Neural progenitor cell (in vitro differentiated cells): ENCODE data around the gene MED26. TPM values are rescaled to one million over a fixed set of nuclear protein-coding genes. Genes with fewer than 3 reads are reported as not detected.
A peak's percentile ranks its signal among the peaks of the same experiment; 100 is the strongest.
"Not testable (repeated sequence)": the region's sequence is repeated elsewhere in the genome, so short reads cannot be mapped to it uniquely, and the experiment has no call there.

Experiments used
- DNase-seq: peaks from one replicate; pipeline ENCODE4 v3.0.0-alpha.2; 2016; ENCODE audit warnings: low spot score
- H2AFZ ChIP-seq: fragments of 200-600 bp; sonication (generic); replicated peaks from 2 replicates; pipeline ENCODE4 v1.6.1; 2016; ENCODE audit warnings: antibody characterized with exemption
- H3F3A ChIP-seq: fragments of 200-600 bp; sonication (generic); 2 replicates; pipeline ENCODE4 v1.6.1; 2016; ENCODE audit warnings: antibody characterized with exemption, low read depth
- H3K27ac ChIP-seq: fragments of 200-600 bp; sonication (generic); 2 replicates; pipeline ENCODE4 v1.5.1; 2016; ENCODE audit warnings: mild to moderate bottlenecking
- H3K27me3 ChIP-seq: fragments of 200-600 bp; sonication (generic); 2 replicates; pipeline ENCODE4 v1.6.1; 2016; ENCODE audit warnings: mild to moderate bottlenecking, moderate library complexity
- H3K36me3 ChIP-seq: fragments of 200-600 bp; sonication (generic); 2 replicates; pipeline ENCODE4 v1.5.1; 2016
- H3K4me1 ChIP-seq: fragments of 200-600 bp; sonication (generic); 2 replicates; pipeline ENCODE4 v1.6.1; 2016; ENCODE audit warnings: mixed run types
- H3K4me2 ChIP-seq: fragments of 200-600 bp; sonication (generic); 2 replicates; pipeline ENCODE4 v1.6.1; 2016
- H3K4me3 ChIP-seq: fragments of 200-600 bp; sonication (generic); 2 replicates; pipeline ENCODE4 v1.5.1; 2016
- H3K79me2 ChIP-seq: fragments of 200-600 bp; sonication (generic); 2 replicates; pipeline ENCODE4 v1.6.1; 2016; ENCODE audit warnings: low read depth
- H3K9ac ChIP-seq: fragments of 200-600 bp; sonication (generic); 2 replicates; pipeline ENCODE4 v1.6.1; 2016
- H3K9me3 ChIP-seq: fragments of 200-600 bp; sonication (generic); 2 replicates; pipeline ENCODE4 v1.5.1; 2016; ENCODE audit warnings: low read depth
- H4K20me1 ChIP-seq: fragments of 200-600 bp; sonication (generic); 2 replicates; pipeline ENCODE4 v1.6.1; 2016; ENCODE audit warnings: low read depth
- H3K27ac Mint-ChIP-seq: 3 replicates; pipeline ENCODE4 v1.8.0; 2021; ENCODE audit warnings: mixed read lengths
- H3K27me3 Mint-ChIP-seq: 2 replicates; pipeline ENCODE4 v1.8.0; 2022; ENCODE audit warnings: low read depth, mild to moderate bottlenecking, inconsistent platforms, moderate library complexity, mixed read lengths; ENCODE audit not compliant: insufficient read depth
- H3K36me3 Mint-ChIP-seq: 3 replicates; pipeline ENCODE4 v1.8.0; 2021; ENCODE audit warnings: mixed read lengths
- H3K4me1 Mint-ChIP-seq: 3 replicates; pipeline ENCODE4 v1.8.0; 2021; ENCODE audit warnings: mixed read lengths
- H3K4me3 Mint-ChIP-seq: 3 replicates; pipeline ENCODE4 v1.8.0; 2021; ENCODE audit warnings: mild to moderate bottlenecking, moderate library complexity, mixed read lengths
- H3K9me3 Mint-ChIP-seq: 3 replicates; pipeline ENCODE4 v1.8.0; 2020; ENCODE audit warnings: mixed read lengths
- CTCF ChIP-seq: fragments of 200-600 bp; sonication (generic); IDR thresholded peaks from 2 replicates; pipeline ENCODE4 v1.5.1; 2017; ENCODE audit warnings: antibody characterized with exemption, mild to moderate bottlenecking
- EZH2 ChIP-seq: fragments of 200-600 bp; sonication (generic); IDR thresholded peaks from 2 replicates; pipeline ENCODE4 v1.6.1; 2017; ENCODE audit warnings: antibody characterized with exemption, mild to moderate bottlenecking, moderate library complexity
- EZH2phosphoT487 ChIP-seq: fragments of 200-600 bp; sonication (generic); IDR thresholded peaks from 2 replicates; pipeline ENCODE4 v1.6.1; 2017; ENCODE audit warnings: antibody characterized with exemption
- total RNA-seq: library from RNA; depleted of rRNA; stranded (reverse); fragments of >200 nt; gene quantifications from 2 replicates; pipeline ENCODE4 v1.2.3, GENCODE V29; 2015; ENCODE audit warnings: low replicate concordance

Gene MED26
- total RNA-seq, 1 donor from 2014 or later, result 7.4 TPM

- no peaks in the 10 kb centered on the region for H3K9me3 ChIP-seq
- H3K4me2 ChIP-seq, result no peak overlapping the region
- H3K27me3 Mint-ChIP-seq, result no peaks in the 10 kb centered on the region
- no peak for DNase-seq
- no peaks in the 10 kb centered on the region for H3K4me1 ChIP-seq
- H3F3A ChIP-seq, result peaks cover 4% of the 10 kb centered on the region
- H3K27me3 ChIP-seq, result no peaks in the 10 kb centered on the region
- H3K36me3 Mint-ChIP-seq, result peaks cover 9% of the 10 kb centered on the region
- H2AFZ ChIP-seq, result no peak overlapping the region
- no peak overlapping the region for H3K4me3 ChIP-seq
- no peaks in the 10 kb centered on the region for H3K9me3 Mint-ChIP-seq
- H3K9ac ChIP-seq, result no peak overlapping the region
- H3K27ac ChIP-seq, result no peak overlapping the region
- H3K36me3 ChIP-seq, result no peaks in the 10 kb centered on the region
- peaks cover 5% of the 10 kb centered on the region for H3K4me1 Mint-ChIP-seq
- TF ChIP-seq EZH2phosphoT487 (no peak), EZH2 (no peak), CTCF (no peak)
- H3K4me3 Mint-ChIP-seq, result no peak overlapping the region
- H3K27ac Mint-ChIP-seq, result no peak overlapping the region
- peaks cover 10% of the 10 kb centered on the region for H3K79me2 ChIP-seq
- no peaks in the 10 kb centered on the region for H4K20me1 ChIP-seq
Observed at GRCh38 chr19:16548956-16549355, 79.0 kb downstream of the MED26 start.

- no peaks in the 10 kb centered on the region for H3K27me3 ChIP-seq
- no peak overlapping the region for H3K9ac ChIP-seq
- no peak for TF ChIP-seq EZH2phosphoT487
- TF ChIP-seq EZH2, result no peak
- TF ChIP-seq CTCF, result no peak
- peaks cover 10% of the 10 kb centered on the region for H3F3A ChIP-seq
- H2AFZ ChIP-seq, result no peak overlapping the region
- Mint-ChIP-seq H3K27me3 (peaks cover 5% of the 10 kb centered on the region), H3K36me3 (peaks cover 7% of the 10 kb centered on the region), H3K9me3 (no peaks in the 10 kb centered on the region), H3K4me1 (peaks cover 23% of the 10 kb centered on the region), H3K4me3 (peak overlapping the region; percentile 27), H3K27ac (peak overlapping the region; percentile 38)
- DNase-seq, result no peak
- H3K4me1 ChIP-seq, result no peaks in the 10 kb centered on the region
- H3K4me3 ChIP-seq, result no peak overlapping the region
- H3K79me2 ChIP-seq, result peaks cover 50% of the 10 kb centered on the region
- no peak overlapping the region for H3K4me2 ChIP-seq
- H3K36me3 ChIP-seq, result no peaks in the 10 kb centered on the region
- H3K9me3 ChIP-seq, result no peaks in the 10 kb centered on the region
- H3K27ac ChIP-seq, result no peak overlapping the region
- peaks cover 24% of the 10 kb centered on the region for H4K20me1 ChIP-seq
Observed at GRCh38 chr19:16544473-16545231, 83.4 kb downstream of the MED26 start.

- not testable (repeated sequence) for H3K27ac ChIP-seq, H3K27me3 Mint-ChIP-seq, H3K36me3 ChIP-seq, H3K27ac Mint-ChIP-seq, DNase-seq, H3K9me3 Mint-ChIP-seq, H3K9ac ChIP-seq, H3F3A ChIP-seq, H3K9me3 ChIP-seq, H2AFZ ChIP-seq, H3K27me3 ChIP-seq, H3K4me1 ChIP-seq
- peaks cover 28% of the 10 kb centered on the region for H4K20me1 ChIP-seq
- H3K79me2 ChIP-seq, result peaks cover 59% of the 10 kb centered on the region
- Mint-ChIP-seq H3K4me3 (peak overlapping the region; percentile 97), H3K4me1 (peaks cover 25% of the 10 kb centered on the region), H3K36me3 (peaks cover 13% of the 10 kb centered on the region)
- H3K4me2 ChIP-seq, result peak overlapping the region; percentile 87
- H3K4me3 ChIP-seq, result peak overlapping the region; percentile 98
Observed at GRCh38 chr19:16543734-16544133, 84.3 kb downstream of the MED26 start.

GRCh38 chr19:16542910-16543472 lies 85.0 kb downstream of the MED26 start:
- H3K36me3 ChIP-seq, result no peaks in the 10 kb centered on the region
- H3K9me3 ChIP-seq, result no peaks in the 10 kb centered on the region
- TF ChIP-seq EZH2phosphoT487, result no peak
- no peak for TF ChIP-seq EZH2
- no peak for TF ChIP-seq CTCF
- DNase-seq, result peak; percentile 13
- H3K27me3 ChIP-seq, result no peaks in the 10 kb centered on the region
- no peaks in the 10 kb centered on the region for H3K4me1 ChIP-seq
- peaks cover 30% of the 10 kb centered on the region for H4K20me1 ChIP-seq
- Mint-ChIP-seq H3K9me3 (no peaks in the 10 kb centered on the region), H3K4me1 (peaks cover 25% of the 10 kb centered on the region), H3K36me3 (peaks cover 18% of the 10 kb centered on the region), H3K27me3 (peaks cover 5% of the 10 kb centered on the region), H3K27ac (peak overlapping the region; percentile 79), H3K4me3 (peak overlapping the region; percentile 97)
- H3F3A ChIP-seq, result peaks cover 10% of the 10 kb centered on the region
- peak overlapping the region; percentile 88 for H3K9ac ChIP-seq
- peaks cover 66% of the 10 kb centered on the region for H3K79me2 ChIP-seq
- H3K4me2 ChIP-seq, result peak overlapping the region; percentile 87
- H3K4me3 ChIP-seq, result peak overlapping the region; percentile 98
- H3K27ac ChIP-seq, result peak overlapping the region; percentile 54
- peak overlapping the region; percentile 53 for H2AFZ ChIP-seq
